OCI-LY3 (cell line): ENCODE data around the gene GDF11.

Experiments used
- EZH2phosphoT487 ChIP-seq: fragments of 200-600 bp; shearing (Covaris generic); IDR thresholded peaks from 2 replicates; pipeline ENCODE4 v1.6.1; 2018; ENCODE audit warnings: antibody characterized with exemption, mixed run types, low read depth
- TF ChIP-seq, protein P1 (sequence below): fragments of 200-600, 300-600 bp; sonication (generic); IDR thresholded peaks from 2 replicates; pipeline ENCODE4 v1.5.1; 2014; ENCODE audit warnings: antibody characterized with exemption, low read length, low read depth

DNA sequence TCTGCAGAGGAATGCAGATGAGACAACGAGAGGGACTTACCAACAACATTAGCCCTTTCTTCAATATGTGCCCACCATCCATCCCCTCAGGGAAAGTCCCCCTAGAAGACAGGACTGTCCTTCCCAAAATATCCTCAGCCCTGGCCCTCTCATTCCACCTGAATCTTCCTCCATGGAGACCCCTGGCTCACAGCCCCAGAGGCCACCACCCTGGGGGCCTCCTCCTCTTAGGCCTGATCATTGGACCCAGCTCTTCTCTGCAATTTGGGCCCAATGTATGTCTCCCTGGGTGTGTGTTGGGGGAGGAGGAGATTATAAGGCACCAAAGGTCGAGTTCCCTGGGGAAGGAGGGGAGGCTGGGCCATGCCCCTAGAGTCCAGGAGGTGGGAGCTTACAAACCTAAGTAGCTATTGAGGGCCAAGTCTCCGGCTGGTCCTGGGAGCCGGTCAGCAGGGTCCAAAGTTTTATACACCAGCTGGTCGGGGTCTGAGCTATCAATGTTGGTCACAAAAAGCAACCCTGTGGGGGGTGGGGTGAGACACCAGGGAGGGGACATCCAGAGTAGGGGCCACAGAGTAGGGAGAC is 43.4 kb upstream of the GDF11 start:
- TF ChIP-seq, protein P1, sequence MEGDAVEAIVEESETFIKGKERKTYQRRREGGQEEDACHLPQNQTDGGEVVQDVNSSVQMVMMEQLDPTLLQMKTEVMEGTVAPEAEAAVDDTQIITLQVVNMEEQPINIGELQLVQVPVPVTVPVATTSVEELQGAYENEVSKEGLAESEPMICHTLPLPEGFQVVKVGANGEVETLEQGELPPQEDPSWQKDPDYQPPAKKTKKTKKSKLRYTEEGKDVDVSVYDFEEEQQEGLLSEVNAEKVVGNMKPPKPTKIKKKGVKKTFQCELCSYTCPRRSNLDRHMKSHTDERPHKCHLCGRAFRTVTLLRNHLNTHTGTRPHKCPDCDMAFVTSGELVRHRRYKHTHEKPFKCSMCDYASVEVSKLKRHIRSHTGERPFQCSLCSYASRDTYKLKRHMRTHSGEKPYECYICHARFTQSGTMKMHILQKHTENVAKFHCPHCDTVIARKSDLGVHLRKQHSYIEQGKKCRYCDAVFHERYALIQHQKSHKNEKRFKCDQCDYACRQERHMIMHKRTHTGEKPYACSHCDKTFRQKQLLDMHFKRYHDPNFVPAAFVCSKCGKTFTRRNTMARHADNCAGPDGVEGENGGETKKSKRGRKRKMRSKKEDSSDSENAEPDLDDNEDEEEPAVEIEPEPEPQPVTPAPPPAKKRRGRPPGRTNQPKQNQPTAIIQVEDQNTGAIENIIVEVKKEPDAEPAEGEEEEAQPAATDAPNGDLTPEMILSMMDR, result no peak
- TF ChIP-seq EZH2phosphoT487, result no peak
